Lower lobe of right lung (tissue), 2 donors: ENCODE measurements around the gene SLC9A9. TPM values are rescaled to one million over a fixed set of nuclear protein-coding genes. Genes with fewer than 3 reads are reported as not detected.
A peak's percentile ranks its signal among the peaks of the same experiment; 100 is the strongest.

ENCODE experiments used
- ATAC-seq, 2 donors: fragments of 200-7000 bp; cut with Tn5 transposase; one replicate each; pipeline ENCODE4 v1.9.1; 2020 to 2022; ENCODE audit warnings: mild to moderate bottlenecking in 2 of 2, moderate library complexity in 2 of 2
- DNase-seq: peaks from one replicate; pipeline ENCODE4 v3.0.0-alpha.2; 2020
- H3K27ac ChIP-seq: fragments of 200-600 bp; one replicate; pipeline ENCODE4 v1.8.0; 2022
- H3K27me3 ChIP-seq: fragments of 200-600 bp; one replicate; pipeline ENCODE4 v1.8.0; 2022; ENCODE audit warnings: low read depth
- H3K36me3 ChIP-seq: fragments of 200-600 bp; one replicate; pipeline ENCODE4 v1.8.0; 2022; ENCODE audit warnings: mild to moderate bottlenecking
- H3K4me1 ChIP-seq: fragments of 200-600 bp; one replicate; pipeline ENCODE4 v1.8.0; 2022
- H3K4me3 ChIP-seq: fragments of 200-600 bp; one replicate; pipeline ENCODE4 v1.8.0; 2022; ENCODE audit warnings: mild to moderate bottlenecking
- H3K9me3 ChIP-seq: fragments of 200-600 bp; one replicate; pipeline ENCODE4 v1.8.0; 2022
- CTCF ChIP-seq: fragments of 200-600 bp; IDR thresholded peaks from one replicate; pipeline ENCODE4 v1.8.0; 2022; ENCODE audit warnings: antibody characterized with exemption, mild to moderate bottlenecking
- intact Hi-C: fragments of 100-400 bp; cut with DNase I; formaldehyde crosslinking; loops from one replicate; pipeline ENCODE4 v1.11.0; 2022
- total RNA-seq: library from RNA; stranded (reverse); fragmentation: NEBNext Ultra II Directional; extraction: Animal tissue kit (Norgen Biotek cat#: 25700); gene quantifications from one replicate; pipeline ENCODE4 v1.2.1, GENCODE V29; 2021
- donor health status: DM: no; HTN: yes; CAD: no; lungs with severe emphysema.

SLC9A9 gene
- total RNA-seq, 1 donor from 2014 or later, result 15.6 TPM

DNA sequence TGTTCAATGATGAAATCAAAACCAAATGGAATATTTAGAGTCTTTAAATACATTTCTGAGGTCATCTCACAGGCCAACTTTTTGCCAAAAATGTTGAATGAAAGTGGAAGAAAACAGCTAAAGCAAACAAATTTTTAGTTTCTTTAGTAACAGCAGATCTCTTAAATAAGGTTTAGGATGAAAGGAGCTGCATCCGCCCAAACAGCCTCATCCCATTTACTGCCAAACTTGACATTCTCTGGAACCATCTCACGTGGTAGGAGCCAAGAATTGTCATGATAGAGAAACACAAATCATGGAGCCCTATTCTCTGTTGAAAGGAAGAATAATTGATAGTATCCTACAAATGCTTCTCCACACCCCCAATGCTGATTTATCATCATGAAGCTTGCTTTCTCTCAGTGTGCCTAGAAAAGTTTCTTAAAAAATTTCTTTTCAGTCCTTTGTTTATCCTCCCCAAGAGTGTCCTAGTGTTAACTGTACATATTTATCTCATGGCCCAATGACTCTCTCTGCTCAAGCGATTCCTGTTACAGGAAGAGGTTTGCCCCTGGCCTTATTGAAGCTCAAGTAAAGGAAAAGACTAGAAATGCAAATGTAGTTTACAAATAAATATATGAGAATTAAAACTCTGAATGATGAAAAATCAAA is 23.4 kb downstream of the SLC9A9 start:
- intact Hi-C loops, result no loop called here
- DNase-seq (no peak), ATAC-seq (no peak)
- no peak overlapping the region for H3K27ac ChIP-seq
- no peaks in the 10 kb centered on the region for H3K9me3 ChIP-seq
- H3K36me3 ChIP-seq, result no peaks in the 10 kb centered on the region
- H3K27me3 ChIP-seq, result no peaks in the 10 kb centered on the region
- peaks cover 45% of the 10 kb centered on the region for H3K4me1 ChIP-seq
- TF ChIP-seq CTCF, result no peak
- no peak overlapping the region for H3K4me3 ChIP-seq

DNA sequence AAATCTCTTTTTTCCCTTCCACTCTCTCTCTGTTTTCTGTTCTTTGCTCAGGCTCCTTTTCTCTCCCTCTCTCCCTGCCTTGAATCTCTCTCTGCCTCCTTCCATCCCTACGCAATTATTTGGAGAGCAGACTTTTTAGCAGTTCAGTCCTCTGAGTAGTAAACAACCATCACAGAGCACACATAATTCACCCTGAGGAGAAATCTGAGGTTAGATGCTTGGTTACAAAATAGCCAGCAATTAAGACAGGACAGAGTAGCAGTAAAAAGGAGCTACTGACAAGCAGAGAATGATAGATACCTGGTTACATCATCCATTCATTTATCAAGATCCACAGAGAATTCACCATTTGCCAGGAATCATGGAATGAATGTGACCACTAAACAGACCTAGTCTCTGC is 25.5 kb downstream of the SLC9A9 start:
- H3K27me3 ChIP-seq, result no peaks in the 10 kb centered on the region
- DNase-seq (no peak), ATAC-seq (no peak)
- TF ChIP-seq CTCF, result no peak
- peaks cover 45% of the 10 kb centered on the region for H3K4me1 ChIP-seq
- intact Hi-C loops, result no loop called here
- peak overlapping the region; percentile 38 for H3K27ac ChIP-seq
- no peaks in the 10 kb centered on the region for H3K9me3 ChIP-seq
- no peak overlapping the region for H3K4me3 ChIP-seq
- no peaks in the 10 kb centered on the region for H3K36me3 ChIP-seq

DNA sequence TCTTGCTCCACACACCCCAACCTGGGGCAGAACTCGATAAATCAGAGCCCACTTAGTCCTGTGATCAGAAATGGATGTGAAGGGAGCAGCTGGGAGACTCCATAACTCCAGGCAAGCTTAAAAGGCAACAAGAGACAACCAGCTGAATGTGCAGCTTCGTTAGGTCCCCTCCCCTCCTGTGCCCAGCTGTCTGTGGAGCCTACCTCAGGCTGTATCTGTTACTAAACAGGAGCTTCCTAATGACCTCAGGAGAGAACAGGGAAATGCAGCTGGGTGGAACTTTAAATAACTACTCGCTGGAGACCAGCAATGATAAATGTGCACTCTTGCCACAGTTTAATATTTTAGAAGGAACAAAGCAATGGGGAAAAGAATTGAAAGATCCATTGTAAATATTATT is 25.9 kb downstream of the SLC9A9 start:
- H3K27me3 ChIP-seq, result no peaks in the 10 kb centered on the region
- no peak for ATAC-seq

DNA sequence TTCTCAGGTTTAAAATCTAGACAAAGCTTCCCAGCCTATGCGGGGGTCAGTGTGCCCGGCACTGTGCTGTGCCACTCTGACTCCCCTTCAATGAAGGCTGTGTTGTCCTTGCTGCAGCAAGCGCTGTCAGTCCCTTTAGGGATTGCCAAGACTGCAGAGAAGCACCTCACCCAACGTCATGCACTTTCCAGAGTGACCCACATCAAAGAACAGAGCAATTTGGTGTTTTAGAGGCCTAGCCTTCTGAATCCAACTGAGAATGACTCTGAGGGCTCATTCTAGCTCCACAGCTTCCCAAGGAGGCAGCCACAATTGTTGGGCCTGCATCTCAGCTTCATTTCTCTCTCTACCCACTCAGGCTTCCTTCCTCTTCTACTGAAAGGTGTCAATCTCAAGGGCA is 26.4 kb downstream of the SLC9A9 start:
- no peak for ATAC-seq
- intact Hi-C loops, result no loop called here
- Histone ChIP-seq H3K4me1 (peaks cover 45% of the 10 kb centered on the region), H3K36me3 (no peaks in the 10 kb centered on the region), H3K27me3 (no peaks in the 10 kb centered on the region), H3K4me3 (no peak overlapping the region), H3K9me3 (no peaks in the 10 kb centered on the region), H3K27ac (peak overlapping the region; percentile 38)
- TF ChIP-seq CTCF, result no peak
- DNase-seq, result no peak

More for the DNA sequence above, 25.9 kb downstream of the SLC9A9 start:
- no peak for TF ChIP-seq CTCF
- no peak for DNase-seq
- Histone ChIP-seq H3K4me3 (no peak overlapping the region), H3K4me1 (peaks cover 45% of the 10 kb centered on the region), H3K36me3 (no peaks in the 10 kb centered on the region), H3K27ac (peak overlapping the region; percentile 38), H3K9me3 (no peaks in the 10 kb centered on the region)
- intact Hi-C loops, result no loop called here

GRCh38 chr3:143820466-143821221 is 27.6 kb downstream of the SLC9A9 start:
- DNase-seq (no peak), ATAC-seq (no peak)
- Histone ChIP-seq H3K9me3 (no peaks in the 10 kb centered on the region), H3K27ac (no peak overlapping the region), H3K4me1 (peaks cover 41% of the 10 kb centered on the region), H3K4me3 (no peak overlapping the region), H3K27me3 (no peaks in the 10 kb centered on the region), H3K36me3 (no peaks in the 10 kb centered on the region)
- intact Hi-C loops, result no loop called here
- TF ChIP-seq CTCF, result no peak
